PC-3 (cell line): ENCODE data around the gene CMTM7.

ENCODE experiments used
- CTCF ChIP-seq: fragments of 300-600 bp; sonication (generic); conservative IDR thresholded peaks from 2 replicates; pipeline ENCODE4 v1.5.1; 2017; ENCODE audit warnings: antibody characterized with exemption, low read depth, mild to moderate bottlenecking, low read length
- EZH2 ChIP-seq: fragments of 300-600 bp; sonication (generic); IDR thresholded peaks from one replicate; pipeline ENCODE4 v1.6.1; 2017; ENCODE audit warnings: antibody characterized with exemption, mild to moderate bottlenecking, low read length; ENCODE audit not compliant: unreplicated experiment

- TF ChIP-seq CTCF (no peak), EZH2 (no peak)
These were observed 56.3 kb downstream of the CMTM7 start for GRCh38 chr3:32447865-32448400.
